Muscle layer of colon (tissue), 2 donors: ENCODE data around the gene SGCD.

Experiments
- H3K27ac ChIP-seq: one replicate; pipeline ENCODE4 v1.7.0; 2013; ENCODE audit warnings: low read depth, mild to moderate bottlenecking, low read length, moderate library complexity
- H3K27me3 ChIP-seq, 2 donors: one replicate each; pipeline ENCODE4 v1.7.0; 2013; ENCODE audit warnings: low read length in 2 of 2, mild to moderate bottlenecking in 2 of 2; ENCODE audit not compliant: insufficient read depth in 2 of 2, control insufficient read depth in 1 of 2
- H3K36me3 ChIP-seq: one replicate; pipeline ENCODE4 v1.7.0; 2013; ENCODE audit warnings: mild to moderate bottlenecking, low read length; ENCODE audit not compliant: insufficient read depth
- H3K4me1 ChIP-seq: one replicate; pipeline ENCODE4 v1.7.0; 2013; ENCODE audit warnings: mild to moderate bottlenecking, low read length; ENCODE audit not compliant: insufficient read depth
- H3K4me3 ChIP-seq, 2 donors: one replicate each; pipeline ENCODE4 v1.7.0; 2013; ENCODE audit warnings: low read length in 2 of 2, low read depth in 1 of 2, mild to moderate bottlenecking in 1 of 2, moderate library complexity in 1 of 2
- H3K9ac ChIP-seq: one replicate; pipeline ENCODE4 v1.7.0; 2013; ENCODE audit warnings: low read length
- H3K9me3 ChIP-seq: one replicate; pipeline ENCODE4 v1.7.0; 2013; ENCODE audit warnings: mild to moderate bottlenecking, low read length
- donor health status: abdominal sarcoma.
- donor health status: Adenocarcinoma of cecum.

SGCD gene

DNA sequence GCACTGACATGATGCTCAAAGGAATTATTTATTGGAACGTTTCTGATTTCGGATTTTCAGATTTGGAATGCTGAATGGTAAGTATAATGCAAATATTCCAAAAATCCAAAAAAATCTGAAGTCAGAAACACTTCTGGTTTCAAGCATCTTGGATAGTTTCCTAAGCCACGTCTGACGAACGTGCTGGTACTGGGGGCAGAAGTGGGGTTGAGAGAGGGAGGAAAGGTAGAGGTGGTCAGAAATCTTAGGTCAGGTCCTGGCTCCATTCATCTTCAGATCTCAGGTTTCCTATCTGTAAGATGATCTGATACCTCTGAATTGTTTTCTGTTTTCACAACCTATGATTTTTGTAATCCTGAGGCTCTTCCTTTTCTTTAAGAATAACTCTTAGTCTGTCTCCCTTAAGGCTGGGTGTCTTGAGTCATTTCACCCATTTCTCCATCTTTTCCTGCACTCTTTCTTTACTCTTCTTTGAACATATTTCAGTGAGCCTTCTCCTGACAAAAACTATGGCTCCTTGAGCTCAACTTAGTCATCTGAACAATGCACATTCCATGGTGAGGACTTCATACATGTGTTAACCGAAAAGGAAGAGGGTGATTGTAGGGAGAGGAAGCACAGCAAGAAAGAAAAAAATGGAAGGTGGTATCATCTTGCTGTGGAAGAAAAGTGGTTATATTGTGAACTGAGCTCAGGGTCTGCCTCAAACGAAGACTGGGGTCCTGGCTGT is 3.3 kb downstream of the SGCD start:
- H3K4me3 ChIP-seq, result no peak overlapping the region
- H3K9me3 ChIP-seq, result no peaks in the 10 kb centered on the region
- peaks cover 22% of the 10 kb centered on the region for H3K4me1 ChIP-seq
- H3K9ac ChIP-seq, result no peak overlapping the region
- peaks cover 14% of the 10 kb centered on the region for H3K36me3 ChIP-seq
- H3K27me3 ChIP-seq, result no peaks in the 10 kb centered on the region
- no peak overlapping the region for H3K27ac ChIP-seq

DNA sequence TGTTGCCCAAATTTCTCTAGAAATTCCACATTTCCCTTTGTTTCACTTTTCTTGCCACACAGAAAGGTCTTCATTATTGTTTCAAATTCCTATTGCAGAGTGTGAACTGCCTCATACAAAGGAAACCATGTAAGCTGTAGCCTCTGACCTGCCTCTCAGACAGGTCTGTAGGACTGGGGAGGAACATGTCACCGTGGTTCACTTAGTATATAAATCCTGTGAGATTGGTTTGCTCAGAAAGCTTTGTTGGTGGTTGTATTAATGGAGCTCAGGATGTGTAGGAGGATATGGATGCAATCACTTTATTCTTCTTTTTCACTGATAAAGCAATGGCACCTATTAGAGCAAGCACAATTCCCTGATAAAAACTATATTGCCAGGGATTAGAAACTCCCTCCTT is 4.2 kb downstream of the SGCD start:
- no peak overlapping the region for H3K9ac ChIP-seq
- H3K4me3 ChIP-seq, result no peak overlapping the region
- no peaks in the 10 kb centered on the region for H3K27me3 ChIP-seq
- H3K9me3 ChIP-seq, result no peaks in the 10 kb centered on the region
- peaks cover 14% of the 10 kb centered on the region for H3K36me3 ChIP-seq
- peaks cover 13% of the 10 kb centered on the region for H3K4me1 ChIP-seq
- no peak overlapping the region for H3K27ac ChIP-seq

DNA sequence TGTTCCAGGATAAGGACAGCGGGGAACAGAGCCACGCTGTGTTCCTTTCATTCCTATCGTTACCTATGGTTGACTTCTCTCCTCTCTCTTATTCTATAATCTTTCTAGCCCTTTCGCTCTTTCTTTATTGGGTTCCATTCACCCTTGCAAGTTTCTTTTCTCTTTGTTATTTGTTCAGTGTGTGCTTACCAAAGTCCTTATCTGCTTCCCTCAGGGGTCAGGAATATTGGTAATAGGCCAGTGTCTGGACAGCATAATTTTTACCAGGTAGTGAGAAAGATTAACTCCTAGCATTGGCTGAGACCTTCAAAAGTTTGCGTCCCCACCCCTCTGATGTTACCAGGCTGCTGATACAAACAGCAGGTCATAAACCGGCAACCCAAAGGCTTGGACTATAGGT is 4.9 kb downstream of the SGCD start:
- Histone ChIP-seq H3K27ac (no peak overlapping the region), H3K4me1 (peaks cover 8% of the 10 kb centered on the region), H3K9ac (no peak overlapping the region), H3K9me3 (no peaks in the 10 kb centered on the region), H3K27me3 (no peaks in the 10 kb centered on the region), H3K4me3 (no peak overlapping the region), H3K36me3 (peaks cover 14% of the 10 kb centered on the region)

- no peaks in the 10 kb centered on the region for H3K9me3 ChIP-seq
- H3K4me1 ChIP-seq, result peaks cover 8% of the 10 kb centered on the region
- H3K27ac ChIP-seq, result no peak overlapping the region
- no peak overlapping the region for H3K9ac ChIP-seq
- H3K4me3 ChIP-seq, result no peak overlapping the region
- H3K36me3 ChIP-seq, result peaks cover 14% of the 10 kb centered on the region
- no peaks in the 10 kb centered on the region for H3K27me3 ChIP-seq
Observed at GRCh38 chr5:156332245-156332644, 5.3 kb downstream of the SGCD start.

GRCh38 chr5:156339139-156339841 is 12.3 kb downstream of the SGCD start:
- no peaks in the 10 kb centered on the region for H3K9me3 ChIP-seq
- no peak overlapping the region for H3K4me3 ChIP-seq
- no peaks in the 10 kb centered on the region for H3K27me3 ChIP-seq
- H3K4me1 ChIP-seq, result no peaks in the 10 kb centered on the region
- H3K27ac ChIP-seq, result no peak overlapping the region
- H3K36me3 ChIP-seq, result no peaks in the 10 kb centered on the region
- no peak overlapping the region for H3K9ac ChIP-seq

GRCh38 chr5:156340893-156341292 is 13.9 kb downstream of the SGCD start:
- H3K9ac ChIP-seq, result no peak overlapping the region
- H3K4me3 ChIP-seq, result no peak overlapping the region
- no peaks in the 10 kb centered on the region for H3K9me3 ChIP-seq
- H3K27ac ChIP-seq, result no peak overlapping the region
- peaks cover 8% of the 10 kb centered on the region for H3K36me3 ChIP-seq
- H3K27me3 ChIP-seq, result no peaks in the 10 kb centered on the region
- no peaks in the 10 kb centered on the region for H3K4me1 ChIP-seq

DNA sequence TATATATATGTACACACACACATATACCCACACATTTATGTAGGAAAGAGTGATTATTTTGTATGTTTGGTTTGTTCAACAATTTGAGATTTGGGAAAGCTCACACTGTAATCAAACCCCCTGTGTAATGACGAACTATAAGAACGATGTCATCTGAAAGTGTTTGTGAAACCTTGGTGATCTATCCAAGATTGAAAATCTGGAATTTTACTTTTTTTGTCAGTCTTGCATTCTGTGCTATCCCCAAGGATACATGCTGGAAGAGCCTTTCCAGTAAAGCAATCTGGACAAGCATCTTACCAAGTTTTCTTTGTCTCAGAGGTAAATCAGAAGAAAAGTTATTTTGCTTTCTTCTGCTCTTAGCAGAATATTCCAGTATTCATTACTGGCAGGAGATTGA is 23.3 kb downstream of the SGCD start:
- no peak overlapping the region for H3K4me3 ChIP-seq

GRCh38 chr5:156351423-156351822 is 24.5 kb downstream of the SGCD start:
- H3K27ac ChIP-seq, result no peak overlapping the region

More for the DNA sequence above, 23.3 kb downstream of the SGCD start:
- Histone ChIP-seq H3K36me3 (peaks cover 13% of the 10 kb centered on the region), H3K9me3 (no peaks in the 10 kb centered on the region), H3K4me1 (no peaks in the 10 kb centered on the region), H3K27me3 (no peaks in the 10 kb centered on the region), H3K27ac (no peak overlapping the region), H3K9ac (no peak overlapping the region)

GRCh38 chr5:156354571-156354970 is 27.6 kb downstream of the SGCD start:
- H3K4me1 ChIP-seq, result no peaks in the 10 kb centered on the region
- no peaks in the 10 kb centered on the region for H3K9me3 ChIP-seq
- no peaks in the 10 kb centered on the region for H3K27me3 ChIP-seq
- no peak overlapping the region for H3K9ac ChIP-seq
- H3K36me3 ChIP-seq, result no peaks in the 10 kb centered on the region
- H3K4me3 ChIP-seq, result no peak overlapping the region
- H3K27ac ChIP-seq, result no peak overlapping the region

More at GRCh38 chr5:156351423-156351822, 24.5 kb downstream of the SGCD start:
- Histone ChIP-seq H3K4me1 (no peaks in the 10 kb centered on the region), H3K36me3 (peaks cover 6% of the 10 kb centered on the region), H3K27me3 (no peaks in the 10 kb centered on the region), H3K4me3 (no peak overlapping the region), H3K9ac (no peak overlapping the region), H3K9me3 (no peaks in the 10 kb centered on the region)

DNA sequence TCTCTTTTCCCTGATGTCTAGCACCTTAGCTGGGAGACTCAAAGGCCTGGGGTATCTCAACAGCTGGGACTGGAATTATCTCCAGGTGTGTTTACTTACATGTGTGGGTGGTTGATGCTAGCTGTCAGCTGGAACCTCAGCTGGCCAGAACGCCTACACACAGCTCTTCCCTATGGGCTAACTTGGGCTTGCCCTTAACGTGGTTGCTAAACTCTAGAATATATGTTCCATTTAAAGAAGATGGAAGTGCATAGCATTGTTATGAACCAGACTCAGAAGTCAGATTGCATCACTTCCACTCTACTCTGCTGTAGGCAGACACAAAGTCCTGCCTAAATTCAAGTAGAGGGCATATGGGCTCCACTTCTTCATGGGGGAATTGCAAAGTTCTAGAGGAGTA is 29.3 kb downstream of the SGCD start:
- H3K36me3 ChIP-seq, result no peaks in the 10 kb centered on the region
- no peak overlapping the region for H3K4me3 ChIP-seq
- H3K4me1 ChIP-seq, result no peaks in the 10 kb centered on the region
- no peaks in the 10 kb centered on the region for H3K27me3 ChIP-seq
- H3K9me3 ChIP-seq, result no peaks in the 10 kb centered on the region
- H3K27ac ChIP-seq, result no peak overlapping the region
- no peak overlapping the region for H3K9ac ChIP-seq

- no peak overlapping the region for H3K9ac ChIP-seq
- no peak overlapping the region for H3K27ac ChIP-seq
- no peak overlapping the region for H3K4me3 ChIP-seq
- no peaks in the 10 kb centered on the region for H3K9me3 ChIP-seq
- H3K36me3 ChIP-seq, result no peaks in the 10 kb centered on the region
- H3K27me3 ChIP-seq, result no peaks in the 10 kb centered on the region
- H3K4me1 ChIP-seq, result no peaks in the 10 kb centered on the region
Observed at GRCh38 chr5:156359476-156359875, 32.5 kb downstream of the SGCD start.
